OCI-LY3 (cell line): Measurements from ENCODE around the gene ASL.
"Not testable (repeated sequence)": the region's sequence is repeated elsewhere in the genome, so short reads cannot be mapped to it uniquely, and the experiment has no call there.

ENCODE experiments used
- H2AFZ ChIP-seq: fragments of 200-600, 300-600 bp; shearing (Covaris generic); 2 replicates; pipeline ENCODE4 v1.6.0; 2014; ENCODE audit warnings: antibody characterized with exemption, low read depth, low read length
- H3K27ac ChIP-seq: fragments of 200-600, 300-600 bp; sonication (generic); 2 replicates; pipeline ENCODE4 v1.5.1; 2014; ENCODE audit warnings: mild to moderate bottlenecking, low read length, moderate library complexity, mixed read lengths
- H3K27me3 ChIP-seq: fragments of 200-600, 300-600 bp; sonication (generic); 2 replicates; pipeline ENCODE4 v1.6.1; 2014; ENCODE audit warnings: low read depth, low read length, mixed read lengths
- H3K36me3 ChIP-seq: fragments of 200-600, 300-600 bp; sonication (generic); replicated peaks from 2 replicates; pipeline ENCODE3; 2014; ENCODE audit warnings: low read depth, low read length, mixed read lengths
- H3K4me1 ChIP-seq: fragments of 300-600, 200-600 bp; sonication (generic); 2 replicates; pipeline ENCODE4 v1.6.1; 2014; ENCODE audit warnings: low read length, mixed read lengths
- H3K4me2 ChIP-seq: fragments of 200-600, 300-600 bp; sonication (generic); 2 replicates; pipeline ENCODE4 v1.6.1; 2014; ENCODE audit warnings: low read length, mixed read lengths
- H3K4me3 ChIP-seq: fragments of 300-600, 200-600 bp; sonication (generic); 2 replicates; pipeline ENCODE4 v1.5.1; 2014; ENCODE audit warnings: antibody characterized with exemption, mild to moderate bottlenecking, low read length, moderate library complexity
- H3K79me2 ChIP-seq: fragments of 300-600, 200-600 bp; shearing (Covaris generic); 2 replicates; pipeline ENCODE4 v1.6.1; 2014; ENCODE audit warnings: mild to moderate bottlenecking, low read length, mixed read lengths
- H3K9ac ChIP-seq: fragments of 300-600, 200-600 bp; shearing (Covaris generic); 2 replicates; pipeline ENCODE4 v1.6.0; 2014; ENCODE audit warnings: mild to moderate bottlenecking, low read length, moderate library complexity
- H3K9me3 ChIP-seq: fragments of 200-600, 300-600 bp; shearing (Covaris generic); 2 replicates; pipeline ENCODE4 v1.6.1; 2014; ENCODE audit warnings: low read length, mixed read lengths; ENCODE audit not compliant: insufficient read depth
- H4K20me1 ChIP-seq: fragments of 200-600, 300-600 bp; sonication (generic); 2 replicates; pipeline ENCODE4 v1.6.1; 2016; ENCODE audit warnings: low read length, mixed read lengths; ENCODE audit not compliant: insufficient read depth
- CTCF ChIP-seq: fragments of 200-600, 300-600 bp; sonication (generic); IDR thresholded peaks from 2 replicates; pipeline ENCODE4 v1.5.1; 2014; ENCODE audit warnings: antibody characterized with exemption, low read length, low read depth
- EZH2phosphoT487 ChIP-seq: fragments of 200-600 bp; shearing (Covaris generic); IDR thresholded peaks from 2 replicates; pipeline ENCODE4 v1.6.1; 2018; ENCODE audit warnings: antibody characterized with exemption, mixed run types, low read depth

ASL gene

GRCh38 chr7:66125052-66125694 is 49.6 kb downstream of the ASL start:
- H3K4me3 ChIP-seq, result no peak overlapping the region
- no peak overlapping the region for H3K27ac ChIP-seq
- no peak overlapping the region for H3K9ac ChIP-seq
- no peak overlapping the region for H2AFZ ChIP-seq
- H4K20me1 ChIP-seq, result peaks cover 44% of the 10 kb centered on the region
- no peak for TF ChIP-seq EZH2phosphoT487
- no peak for TF ChIP-seq CTCF
- H3K27me3 ChIP-seq, result no peaks in the 10 kb centered on the region
- H3K36me3 ChIP-seq, result peaks cover 6% of the 10 kb centered on the region
- H3K4me2 ChIP-seq, result no peak overlapping the region
- H3K4me1 ChIP-seq, result no peaks in the 10 kb centered on the region
- H3K79me2 ChIP-seq, result peaks cover 97% of the 10 kb centered on the region
- no peaks in the 10 kb centered on the region for H3K9me3 ChIP-seq

GRCh38 chr7:66125781-66126352 is 50.2 kb downstream of the ASL start:
- H3K36me3 ChIP-seq, H3K9me3 ChIP-seq, H3K9ac ChIP-seq, H3K27ac ChIP-seq, H3K4me3 ChIP-seq, H3K4me1 ChIP-seq, H3K27me3 ChIP-seq, H2AFZ ChIP-seq, H3K4me2 ChIP-seq: not testable (repeated sequence)
- peaks cover 44% of the 10 kb centered on the region for H4K20me1 ChIP-seq
- peaks cover 90% of the 10 kb centered on the region for H3K79me2 ChIP-seq

DNA sequence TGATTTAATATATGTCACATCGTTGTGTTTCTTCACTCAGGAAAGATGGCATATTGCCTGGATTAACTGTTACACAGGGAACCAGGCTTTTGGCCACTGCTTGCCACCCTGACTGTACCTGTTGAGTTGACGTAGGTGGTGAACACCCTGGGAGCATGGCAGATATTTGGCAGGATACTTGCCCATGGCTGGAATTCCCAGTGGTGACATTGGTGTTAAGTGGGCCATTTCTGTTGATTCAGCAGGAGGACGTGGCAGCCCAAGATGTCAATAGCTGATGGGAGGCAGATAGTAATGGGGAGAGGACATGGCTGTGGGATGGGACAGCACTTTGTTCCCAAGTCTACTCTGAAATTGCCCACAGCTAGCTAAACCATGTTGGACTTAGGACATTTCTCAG is 51.6 kb downstream of the ASL start:
- not testable (repeated sequence) for H2AFZ ChIP-seq, H3K27ac ChIP-seq, H3K27me3 ChIP-seq, H3K4me2 ChIP-seq, H3K9ac ChIP-seq, H3K4me1 ChIP-seq, H3K4me3 ChIP-seq, H3K9me3 ChIP-seq
- peaks cover 12% of the 10 kb centered on the region for H3K36me3 ChIP-seq
- peaks cover 82% of the 10 kb centered on the region for H3K79me2 ChIP-seq
- peaks cover 41% of the 10 kb centered on the region for H4K20me1 ChIP-seq

GRCh38 chr7:66138994-66139752 is 63.6 kb downstream of the ASL start:
- Histone ChIP-seq H3K27me3 (no peaks in the 10 kb centered on the region), H4K20me1 (no peaks in the 10 kb centered on the region), H3K36me3 (peaks cover 33% of the 10 kb centered on the region), H3K4me3 (no peak overlapping the region), H3K27ac (no peak overlapping the region), H3K79me2 (peaks cover 27% of the 10 kb centered on the region), H3K9me3 (no peaks in the 10 kb centered on the region), H3K4me2 (no peak overlapping the region), H2AFZ (no peak overlapping the region), H3K9ac (no peak overlapping the region), H3K4me1 (no peaks in the 10 kb centered on the region)
- TF ChIP-seq CTCF, result no peak
- TF ChIP-seq EZH2phosphoT487, result no peak

DNA sequence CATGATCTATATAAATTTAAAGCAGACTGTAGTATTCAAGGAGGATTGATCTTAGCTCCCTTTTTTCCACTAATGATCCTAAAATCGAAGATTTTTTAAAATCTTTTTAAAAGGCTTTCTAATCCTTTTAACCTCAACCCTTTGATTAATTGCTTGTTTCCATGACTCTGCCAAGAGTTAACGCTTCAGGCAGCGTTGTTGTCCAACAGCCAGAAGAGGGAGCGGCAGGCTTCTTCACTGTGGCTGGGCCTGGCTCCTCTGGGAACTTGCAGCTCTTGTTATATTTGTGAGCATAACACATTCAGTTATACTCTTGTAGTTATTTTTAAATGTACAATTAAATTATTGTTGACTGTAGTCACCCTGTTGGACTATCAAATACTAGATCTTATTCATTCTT is 65.3 kb downstream of the ASL start:
- no peak overlapping the region for H3K9ac ChIP-seq
- H3K9me3 ChIP-seq, result no peaks in the 10 kb centered on the region
- H3K27me3 ChIP-seq, result no peaks in the 10 kb centered on the region
- H3K27ac ChIP-seq, result no peak overlapping the region
- H3K4me2 ChIP-seq, result no peak overlapping the region
- no peak overlapping the region for H2AFZ ChIP-seq
- no peaks in the 10 kb centered on the region for H3K4me1 ChIP-seq
- no peak overlapping the region for H3K4me3 ChIP-seq
- peaks cover 34% of the 10 kb centered on the region for H3K79me2 ChIP-seq
- TF ChIP-seq CTCF, result no peak
- no peaks in the 10 kb centered on the region for H4K20me1 ChIP-seq
- peaks cover 32% of the 10 kb centered on the region for H3K36me3 ChIP-seq
